Endothelial cell of hepatic sinusoid (primary cell): ENCODE results near the gene NUDT10.
"Not testable (repeated sequence)": the region's sequence is repeated elsewhere in the genome, so short reads cannot be mapped to it uniquely, and the experiment has no call there.

Experiments
- in situ Hi-C: cut with HindIII; loops from 2 replicates; pipeline ENCODE4 v1.10.0; 2017; ENCODE audit warnings: low sequenced_read_pairs

NUDT10 gene

GRCh38 chrX:51332188-51332942 is at the start of gene NUDT10:
TSS of gene NUDT10 (plus strand) at chrX:51332822. CDS start at chrX:51332966, 144 bp downstream.
- in situ Hi-C loops = no loop called here

- in situ Hi-C loops = no loop called here
These were observed 40.2 kb upstream of the NUDT10 start for GRCh38 chrX:51292421-51292820.

GRCh38 chrX:51296138-51296537 is 36.5 kb upstream of the NUDT10 start:
- in situ Hi-C loops = no loop called here

- in situ Hi-C loops = no loop called here
These were observed 16.4 kb upstream of the NUDT10 start for GRCh38 chrX:51316271-51316670.

GRCh38 chrX:51332943-51333785 is 542 bp downstream of the NUDT10 start:
- in situ Hi-C loops = not testable (repeated sequence)

GRCh38 chrX:51334276-51334675 is 1.7 kb downstream of the NUDT10 start:
- in situ Hi-C loops = no loop called here

- in situ Hi-C loops = no loop called here
These were observed 4.0 kb downstream of the NUDT10 start for GRCh38 chrX:51336584-51336983.

- in situ Hi-C loops = no loop called here
These were observed 28.6 kb downstream of the NUDT10 start for GRCh38 chrX:51361251-51361650.

- in situ Hi-C loops = no loop called here
These were observed 44.0 kb downstream of the NUDT10 start for GRCh38 chrX:51376672-51377071.
